DMS53 (cell line): ENCODE measurements around the gene HSD17B2.
A peak's percentile ranks its signal among the peaks of the same experiment; 100 is the strongest.

Experiments used
- DNase-seq: peaks from one replicate; lab custom pipeline; 2025; lab: John Stamatoyannopoulos, UW

HSD17B2 gene

DNA sequence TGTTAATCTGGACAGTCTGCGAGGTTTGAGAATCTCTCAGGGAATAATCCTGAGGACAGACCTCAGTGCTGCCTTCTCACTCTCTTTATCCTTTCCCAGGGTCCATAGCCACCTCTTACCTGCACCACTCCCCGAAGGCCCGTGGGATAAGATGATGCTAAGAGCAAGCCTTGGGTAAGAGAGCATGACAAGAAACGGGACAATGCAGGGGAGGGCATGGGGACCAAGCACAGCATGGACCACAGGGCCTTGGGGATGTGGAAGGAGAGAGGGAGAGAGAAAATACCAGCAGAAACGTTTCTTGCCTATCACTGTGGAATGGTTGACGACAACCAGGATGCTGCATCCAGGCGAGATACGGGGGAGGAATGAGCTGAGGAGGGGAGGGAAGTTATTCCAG is 15.5 kb upstream of the HSD17B2 start:
- DNase-seq, result no peak

- no peak for DNase-seq
Measured at GRCh38 chr16:82020051-82020450, 15.0 kb upstream of the HSD17B2 start.

- DNase-seq, result no peak
Measured at GRCh38 chr16:82023206-82023605, 11.8 kb upstream of the HSD17B2 start.

DNA sequence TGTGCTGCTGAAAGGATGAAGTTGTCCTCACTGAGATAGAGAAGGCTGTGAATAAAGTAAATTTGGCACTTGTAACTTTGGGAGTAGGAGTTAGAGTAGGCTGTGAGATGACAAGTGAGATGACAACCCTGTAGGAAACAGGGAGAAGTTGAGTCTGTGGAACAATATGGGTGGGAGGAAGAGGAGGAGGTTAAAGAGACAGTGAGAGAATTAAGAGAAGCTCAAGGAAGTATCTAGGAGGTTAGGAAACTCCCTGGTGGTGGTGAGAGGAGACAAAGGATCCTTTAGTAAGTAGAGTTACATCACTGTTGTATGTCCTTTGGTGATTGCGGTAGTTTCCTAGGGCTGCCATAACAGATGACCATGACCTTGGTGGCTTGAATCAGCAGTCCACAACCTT is 10.7 kb upstream of the HSD17B2 start:
- no peak for DNase-seq

DNA sequence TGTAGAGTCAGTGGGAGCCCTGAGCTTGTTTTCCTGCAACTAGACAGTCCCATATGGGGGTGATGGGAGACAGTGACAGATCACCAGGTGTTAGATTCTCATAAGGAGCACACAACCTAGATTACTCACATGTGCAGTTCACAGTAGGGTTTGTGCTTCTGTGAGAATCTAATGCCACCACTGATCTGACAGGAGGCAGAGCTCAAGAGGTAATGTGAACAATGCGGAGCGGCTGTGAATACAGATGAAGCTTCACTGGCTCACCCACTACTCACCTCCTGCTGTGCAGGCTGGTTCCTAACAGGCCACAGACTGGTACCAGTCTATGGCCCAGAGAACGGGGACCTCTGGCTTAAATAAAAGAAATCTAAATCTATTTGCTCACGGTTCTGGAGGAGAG is 10.2 kb upstream of the HSD17B2 start:
- DNase-seq, result no peak

DNA sequence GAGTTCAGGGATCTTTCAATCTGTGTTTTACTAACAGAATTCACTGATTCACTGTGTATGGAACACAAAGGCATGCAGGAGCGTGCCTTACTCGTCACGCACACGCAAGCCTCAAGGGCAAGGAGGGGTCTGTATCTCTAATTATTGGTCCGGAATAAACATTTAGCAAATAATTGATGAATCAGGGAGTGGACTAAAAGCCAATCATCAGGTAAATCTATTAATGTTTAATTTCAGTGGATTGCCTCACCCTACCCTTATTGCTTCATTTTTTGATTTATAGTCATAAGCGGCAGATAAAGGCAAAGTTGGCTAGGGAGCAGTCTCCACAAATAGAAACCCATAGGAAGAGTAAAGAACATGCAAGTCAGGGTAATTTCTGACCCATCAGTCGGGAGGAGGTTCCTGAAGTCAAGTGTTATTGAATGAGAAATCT is 7.4 kb upstream of the HSD17B2 start:
- DNase-seq, result no peak

- DNase-seq, result peak; percentile 73
Measured at GRCh38 chr16:82031116-82032084, 3.7 kb upstream of the HSD17B2 start.

DNA sequence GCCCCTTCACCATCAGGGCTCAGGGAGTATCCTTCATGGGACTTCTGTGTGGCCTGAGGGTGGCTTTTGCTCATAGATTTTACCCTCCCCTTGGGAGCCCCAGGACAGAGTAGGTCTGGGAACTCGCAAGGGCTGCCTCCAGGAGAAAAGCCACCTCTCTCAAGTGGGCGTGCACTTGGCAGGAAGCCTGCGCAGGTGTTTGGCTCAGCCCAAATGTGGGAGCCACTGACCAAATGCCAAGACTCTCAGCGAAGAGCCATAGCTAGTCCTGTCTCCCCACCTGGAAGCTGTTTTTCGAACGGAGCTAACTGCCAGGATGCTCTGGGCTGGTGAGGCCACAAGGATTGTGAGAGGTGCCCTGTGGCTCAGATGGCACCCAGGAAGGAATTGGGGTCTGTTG is 2.0 kb upstream of the HSD17B2 start:
- DNase-seq, result no peak

DNA sequence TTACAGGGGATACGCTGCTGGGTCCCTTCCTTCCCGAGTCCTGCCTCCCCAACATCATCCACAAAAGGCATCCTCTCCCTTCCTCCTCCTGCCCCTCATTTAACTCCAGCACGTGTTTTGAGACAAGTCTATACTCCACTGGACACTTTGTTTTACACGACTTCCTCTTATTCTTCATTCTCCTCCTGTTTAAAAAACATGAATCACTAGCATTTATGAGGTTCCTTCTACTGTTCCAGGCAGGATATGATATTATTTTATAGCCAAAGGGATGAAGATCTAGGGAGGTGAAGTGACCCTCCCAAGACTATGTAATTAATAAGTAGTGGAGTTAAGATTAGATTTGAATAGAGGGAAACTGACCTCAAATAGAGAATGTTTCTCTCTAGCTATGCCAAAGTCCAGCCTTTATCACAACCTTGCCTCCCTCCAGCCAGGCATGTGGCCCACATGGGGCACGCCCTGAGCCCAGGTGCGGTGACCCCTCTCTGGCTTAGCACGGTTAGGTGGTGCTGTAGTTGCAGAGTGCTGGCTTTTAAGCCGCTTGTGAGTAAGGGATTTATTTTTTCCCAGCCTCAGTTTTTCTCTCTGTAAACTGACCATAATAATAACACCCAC is 1.3 kb upstream of the HSD17B2 start:
- DNase-seq, result no peak

- DNase-seq, result no peak
Measured at GRCh38 chr16:82037251-82037650, 2.2 kb downstream of the HSD17B2 start.

- no peak for DNase-seq
Measured at GRCh38 chr16:82037666-82038065, 2.6 kb downstream of the HSD17B2 start.

- DNase-seq, result peak; percentile 22
Measured at GRCh38 chr16:82040296-82040695, 5.2 kb downstream of the HSD17B2 start.

GRCh38 chr16:82041542-82041941 is 6.5 kb downstream of the HSD17B2 start:
- DNase-seq, result no peak

- DNase-seq, result no peak
Measured at GRCh38 chr16:82042144-82042543, 7.1 kb downstream of the HSD17B2 start.

GRCh38 chr16:82042846-82043245 is 7.8 kb downstream of the HSD17B2 start:
- no peak for DNase-seq

- DNase-seq, result no peak
Measured at GRCh38 chr16:82043680-82044584, 8.9 kb downstream of the HSD17B2 start.

DNA sequence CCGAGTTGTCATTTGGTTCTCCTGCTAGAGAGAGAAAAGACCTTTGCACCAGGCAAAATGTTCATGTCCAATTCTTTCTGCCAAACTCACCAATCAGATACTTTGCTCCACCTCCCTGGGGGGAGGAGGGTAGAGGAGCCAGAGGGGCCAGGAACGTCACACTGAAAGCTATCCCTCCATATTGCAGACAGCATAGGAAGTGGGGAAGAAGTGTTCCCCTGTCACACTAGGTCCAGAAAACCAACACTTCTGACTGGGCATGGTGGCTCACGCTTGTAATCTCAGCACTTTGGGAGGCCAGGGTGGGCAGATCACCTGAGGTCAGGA is 9.5 kb downstream of the HSD17B2 start:
- no peak for DNase-seq

- no peak for DNase-seq
Measured at GRCh38 chr16:82045465-82045864, 10.4 kb downstream of the HSD17B2 start.

GRCh38 chr16:82046541-82046940 is 11.5 kb downstream of the HSD17B2 start:
- DNase-seq, result no peak

DNA sequence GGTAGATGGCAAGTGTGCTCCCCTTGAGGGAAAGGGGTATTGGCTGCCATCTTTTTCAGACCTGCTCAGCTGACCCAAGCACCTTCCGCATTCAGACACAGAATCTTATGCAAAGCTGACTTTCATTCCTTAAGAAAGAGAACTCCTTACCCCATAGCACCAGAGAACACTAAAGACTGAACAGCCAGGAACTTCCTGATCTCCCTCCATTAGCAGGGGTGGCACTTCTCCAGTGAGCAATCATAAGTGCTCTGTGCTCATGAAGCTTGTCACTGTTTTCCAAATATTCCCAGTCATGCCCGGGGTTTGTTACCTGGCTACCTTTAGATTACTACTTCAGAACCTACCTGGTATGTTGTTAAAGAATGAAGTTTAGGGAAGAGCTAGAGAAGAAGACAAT is 11.9 kb downstream of the HSD17B2 start:
- no peak for DNase-seq

DNA sequence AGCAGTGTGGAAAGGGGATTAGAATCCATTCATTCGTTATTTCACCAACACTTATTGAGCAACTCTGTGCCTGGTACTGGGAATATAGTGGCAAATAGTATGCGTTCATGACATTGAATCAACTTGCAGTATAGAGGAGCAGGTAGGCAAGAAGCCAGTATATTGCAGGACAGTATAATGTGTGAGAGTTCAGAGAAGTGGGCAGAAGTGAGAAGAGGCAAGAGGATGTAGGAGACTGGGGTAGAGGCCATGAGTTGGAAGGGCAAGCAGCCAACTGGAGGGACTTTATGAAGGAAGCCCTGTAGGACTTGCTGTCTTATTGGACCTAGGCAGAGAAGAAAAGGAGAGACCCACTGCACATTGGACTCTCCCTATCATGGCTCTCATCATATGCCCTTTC is 12.3 kb downstream of the HSD17B2 start:
- DNase-seq, result no peak

DNA sequence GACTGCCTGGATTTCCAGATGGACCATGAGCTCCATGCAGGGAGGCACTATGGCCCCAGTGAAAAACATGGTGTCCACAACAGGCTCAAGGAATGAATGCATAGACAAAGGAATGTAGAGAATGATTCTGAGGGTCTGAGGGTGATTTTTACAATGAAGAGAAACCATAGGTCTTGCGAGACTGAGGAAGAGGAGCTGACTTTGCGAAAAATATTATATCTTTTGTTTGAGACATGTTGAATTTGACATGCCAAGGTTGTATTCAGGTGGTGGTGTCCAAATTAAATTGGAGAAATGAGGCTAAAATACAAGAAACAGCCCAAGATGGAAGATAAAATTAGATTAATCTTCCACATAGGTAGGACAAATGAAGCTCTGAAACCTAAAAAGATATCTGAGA is 12.7 kb downstream of the HSD17B2 start:
- DNase-seq, result no peak

- DNase-seq, result no peak
Measured at GRCh38 chr16:82049484-82049883, 14.4 kb downstream of the HSD17B2 start.
